ENCODE results near the gene SCD5.

DNA sequence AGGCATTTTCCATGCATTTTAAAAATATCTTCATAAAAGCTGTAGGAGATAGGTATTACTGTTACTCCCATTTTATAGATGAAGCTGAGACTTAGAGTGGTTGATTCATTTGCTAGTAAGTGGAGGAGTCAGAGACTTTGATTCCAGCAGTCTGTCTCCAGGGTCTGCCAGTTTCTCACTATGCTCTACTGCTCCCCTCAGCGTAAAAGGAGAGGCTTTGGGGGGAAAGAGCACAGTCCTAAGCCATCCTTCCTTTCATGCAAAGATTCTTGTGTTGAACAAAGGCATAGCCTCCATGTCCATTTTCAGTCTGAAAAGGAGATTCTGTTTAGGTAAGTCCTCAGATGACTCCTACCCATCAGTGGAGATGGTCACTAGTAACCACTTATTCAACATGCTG, 119.1 kb downstream of the SCD5 start:
- TF ChIP-seq, protein P1, sequence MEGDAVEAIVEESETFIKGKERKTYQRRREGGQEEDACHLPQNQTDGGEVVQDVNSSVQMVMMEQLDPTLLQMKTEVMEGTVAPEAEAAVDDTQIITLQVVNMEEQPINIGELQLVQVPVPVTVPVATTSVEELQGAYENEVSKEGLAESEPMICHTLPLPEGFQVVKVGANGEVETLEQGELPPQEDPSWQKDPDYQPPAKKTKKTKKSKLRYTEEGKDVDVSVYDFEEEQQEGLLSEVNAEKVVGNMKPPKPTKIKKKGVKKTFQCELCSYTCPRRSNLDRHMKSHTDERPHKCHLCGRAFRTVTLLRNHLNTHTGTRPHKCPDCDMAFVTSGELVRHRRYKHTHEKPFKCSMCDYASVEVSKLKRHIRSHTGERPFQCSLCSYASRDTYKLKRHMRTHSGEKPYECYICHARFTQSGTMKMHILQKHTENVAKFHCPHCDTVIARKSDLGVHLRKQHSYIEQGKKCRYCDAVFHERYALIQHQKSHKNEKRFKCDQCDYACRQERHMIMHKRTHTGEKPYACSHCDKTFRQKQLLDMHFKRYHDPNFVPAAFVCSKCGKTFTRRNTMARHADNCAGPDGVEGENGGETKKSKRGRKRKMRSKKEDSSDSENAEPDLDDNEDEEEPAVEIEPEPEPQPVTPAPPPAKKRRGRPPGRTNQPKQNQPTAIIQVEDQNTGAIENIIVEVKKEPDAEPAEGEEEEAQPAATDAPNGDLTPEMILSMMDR (IDR thresholded peaks at IDR 0.05) = no peak
- no peak for TF ChIP-seq ZFX (IDR thresholded peaks at IDR 0.05; ENCODE audit: borderline replicate concordance)

Data from 22Rv1 (cell line).